NOMO-1 treated with DMSO at 0.1 percent for 48 hours (cell line): ENCODE results near the gene NHP2.
"Not testable (repeated sequence)": the region's sequence is repeated elsewhere in the genome, so short reads cannot be mapped to it uniquely, and the experiment has no call there.

ENCODE experiments used
- DNase-seq: peaks from one replicate; lab custom pipeline; 2025; ENCODE audit not compliant: unreplicated experiment; lab: John Stamatoyannopoulos, UW

The NHP2 gene

GRCh38 chr5:178131446-178131996, 22.2 kb downstream of the NHP2 start:
- peak; percentile 15 for DNase-seq

DNA sequence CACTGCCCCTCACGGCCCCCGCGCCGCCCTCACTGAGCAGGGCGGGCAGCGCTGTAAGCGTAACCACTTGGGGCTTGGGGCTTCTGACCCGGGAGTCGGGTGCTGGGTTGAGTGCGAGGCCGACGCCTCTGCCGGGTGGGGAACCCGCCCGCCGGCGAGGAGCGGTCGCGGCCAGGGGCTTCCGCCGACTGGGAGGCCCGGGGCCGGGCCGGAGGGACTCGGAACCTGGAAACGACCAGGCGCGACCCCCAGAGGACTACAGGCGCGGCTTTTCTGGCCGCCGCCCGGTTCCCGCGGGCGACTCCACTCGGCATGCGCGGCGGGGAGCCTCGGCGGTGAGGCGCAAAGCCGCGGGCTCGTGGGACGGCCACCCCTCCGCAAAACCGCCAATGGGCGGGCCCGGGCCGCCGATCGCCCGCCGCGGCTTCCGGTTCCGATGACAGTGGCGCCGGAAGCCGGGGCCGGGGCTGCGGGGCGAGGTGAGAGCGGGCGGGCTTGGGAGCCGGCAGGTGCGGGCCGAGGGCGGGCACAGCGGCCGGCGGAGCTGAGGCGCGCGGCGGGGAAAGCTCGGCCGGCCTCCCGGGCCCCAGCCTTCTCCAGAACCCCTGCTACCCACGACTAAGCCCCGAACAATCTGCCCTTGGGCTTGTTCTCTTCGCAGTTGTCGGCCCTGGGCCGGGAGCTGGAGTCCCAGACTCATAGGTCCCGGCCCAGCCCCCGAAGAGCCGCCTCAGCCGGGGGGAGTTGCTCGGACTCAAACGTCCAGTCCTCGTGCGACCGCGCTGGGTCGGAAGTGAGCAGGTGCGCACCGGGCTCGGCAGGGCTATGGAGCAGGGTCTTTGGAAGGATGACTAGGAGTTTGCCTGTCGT, 22.9 kb downstream of the NHP2 start, which contains the start of gene RMND5B:
Gene RMND5B, plus strand, starts transcription at position 439 of the 870 bp plus-strand sequence. CDS start 7,106 bp downstream, outside the sequence.
- peak; percentile 70 for DNase-seq

- not testable (repeated sequence) for DNase-seq
Observed at GRCh38 chr5:178130234-178130575, 23.5 kb downstream of the NHP2 start.

GRCh38 chr5:178129296-178129695, 24.4 kb downstream of the NHP2 start:
- DNase-seq, result no peak

- DNase-seq, result not testable (repeated sequence)
Observed at GRCh38 chr5:178127300-178128009, 26.2 kb downstream of the NHP2 start.

- DNase-seq, result no peak
Observed at GRCh38 chr5:178126556-178126955, 27.1 kb downstream of the NHP2 start.

DNA sequence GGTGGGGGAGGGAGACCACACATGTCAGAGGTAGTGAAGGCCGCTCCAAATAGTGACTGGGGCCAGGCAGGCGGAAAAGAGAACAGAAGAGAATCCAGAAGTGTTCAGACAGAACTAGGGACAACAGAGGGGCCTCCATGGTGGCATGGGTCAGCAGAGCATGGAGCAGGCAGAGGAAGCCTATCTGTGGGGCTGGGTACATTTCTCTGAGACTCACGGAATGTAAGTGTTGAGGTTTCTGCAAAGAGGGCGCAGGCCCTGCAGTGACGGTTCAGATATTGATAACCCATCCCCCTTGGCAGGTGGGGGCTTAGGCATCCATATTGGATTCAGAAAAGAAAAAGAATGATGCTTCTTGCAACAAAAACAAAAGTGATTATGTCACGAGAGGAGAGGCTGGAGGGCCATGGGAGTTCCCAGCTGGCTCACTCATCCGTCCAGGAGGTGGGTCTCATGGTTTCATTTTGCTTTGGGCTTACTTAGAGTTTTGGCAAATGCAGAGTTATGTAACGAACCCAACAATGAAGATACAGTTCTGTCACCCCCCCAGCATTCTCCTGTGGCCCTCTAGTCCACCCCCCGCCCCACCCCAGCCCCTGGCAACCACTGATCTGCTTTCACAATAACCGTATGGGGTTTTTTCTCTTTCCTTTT, 28.3 kb downstream of the NHP2 start:
- DNase-seq, result no peak

GRCh38 chr5:178123966-178124925, 29.4 kb downstream of the NHP2 start:
- no peak for DNase-seq

DNA sequence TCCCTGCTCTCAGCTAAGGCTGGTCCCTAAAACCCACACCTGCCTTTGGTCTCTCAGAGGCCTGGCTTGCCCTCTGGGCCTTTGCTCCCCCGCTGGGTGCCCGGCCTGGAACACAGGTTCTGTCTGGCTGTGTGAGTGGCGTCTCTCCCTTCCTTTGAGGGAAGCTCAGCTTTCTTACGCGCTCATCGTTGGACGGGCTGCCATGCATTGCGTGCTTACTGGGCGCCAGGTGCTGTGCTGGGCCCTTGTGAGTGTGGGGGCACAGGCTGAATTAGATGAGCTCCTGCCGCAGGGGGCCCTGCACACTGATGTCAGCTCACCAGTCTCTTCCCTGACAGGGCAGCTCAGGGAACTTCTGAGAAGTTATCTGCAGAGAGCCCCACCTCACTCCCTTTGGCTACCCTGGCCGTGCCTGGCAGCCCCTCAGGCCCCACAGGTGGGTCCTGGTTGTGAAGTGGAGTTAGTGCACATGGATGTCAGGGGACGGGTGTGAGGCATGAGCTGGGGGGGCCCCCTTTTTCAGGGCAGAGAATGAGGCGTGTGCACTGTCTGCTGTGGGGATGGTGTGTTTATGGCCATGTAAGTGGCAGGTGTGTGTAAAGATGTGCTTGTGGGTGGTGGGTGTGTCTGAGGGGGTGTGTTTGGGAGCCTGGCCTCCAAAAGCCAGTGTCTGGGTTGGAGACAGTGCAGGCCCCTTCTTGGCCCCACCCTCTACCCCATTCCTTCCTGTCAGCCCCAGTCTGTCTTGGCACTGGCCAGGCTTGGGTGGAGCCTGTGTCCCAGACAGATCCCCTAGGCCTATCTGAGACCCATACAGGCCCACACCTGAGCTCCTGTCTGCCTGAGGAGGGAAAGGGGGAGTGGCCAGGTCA, 30.4 kb downstream of the NHP2 start:
- DNase-seq, result no peak

DNA sequence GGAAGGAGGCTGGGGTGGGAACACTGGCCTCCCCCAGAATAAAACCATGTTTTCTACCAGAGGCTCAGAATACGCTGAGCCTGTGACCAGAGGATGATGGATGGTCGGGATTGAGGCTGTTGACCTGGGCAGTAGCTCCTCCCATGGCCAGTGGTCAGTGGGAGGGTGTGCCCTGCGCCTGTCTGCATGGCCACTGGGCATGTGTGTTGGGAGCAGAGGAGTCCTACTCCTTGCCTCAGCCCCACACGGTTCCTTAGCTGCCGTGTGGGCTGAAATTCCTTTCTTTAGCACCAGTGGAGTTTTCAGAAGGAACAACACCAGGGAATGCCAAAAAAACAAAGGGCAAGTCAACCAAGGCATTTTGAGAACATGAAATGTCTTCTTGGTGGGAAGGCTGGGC, 31.3 kb downstream of the NHP2 start:
- no peak for DNase-seq

DNA sequence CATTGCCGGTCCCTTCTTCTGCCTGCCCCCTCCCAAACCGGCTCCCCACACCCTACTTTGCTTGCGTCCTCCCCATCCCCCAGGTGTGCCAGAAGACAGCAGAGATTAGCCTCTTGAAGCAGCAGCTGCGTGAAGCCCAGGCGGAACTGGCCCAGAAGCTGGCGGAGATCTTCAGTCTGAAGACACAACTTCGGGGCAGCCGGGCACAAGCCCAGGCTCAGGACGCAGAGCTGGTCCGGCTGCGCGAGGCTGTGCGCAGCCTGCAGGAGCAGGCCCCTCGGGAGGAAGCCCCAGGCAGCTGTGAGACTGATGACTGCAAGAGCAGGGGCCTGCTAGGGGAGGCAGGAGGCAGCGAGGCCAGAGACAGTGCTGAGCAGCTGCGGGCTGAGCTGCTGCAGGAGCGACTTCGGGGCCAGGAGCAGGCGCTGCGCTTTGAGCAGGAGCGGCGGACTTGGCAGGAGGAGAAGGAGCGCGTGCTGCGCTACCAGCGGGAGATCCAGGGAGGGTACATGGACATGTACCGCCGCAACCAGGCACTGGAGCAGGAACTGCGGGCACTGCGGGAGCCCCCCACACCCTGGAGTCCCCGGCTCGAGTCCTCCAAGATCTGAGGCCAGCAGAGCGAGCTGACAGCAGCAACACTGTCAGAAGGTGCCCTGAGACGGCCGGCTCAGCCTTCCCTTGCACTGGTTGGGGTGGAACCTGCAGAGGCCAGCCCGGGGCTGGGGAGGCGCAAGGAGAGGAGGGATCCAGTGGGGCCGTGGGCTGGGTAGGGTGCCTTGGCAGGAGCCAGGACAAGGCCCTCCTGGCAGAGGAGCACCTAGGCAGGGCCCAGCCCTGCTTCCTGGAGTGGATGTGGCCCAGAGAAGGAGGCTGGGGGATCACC, 32.1 kb downstream of the NHP2 start:
- no peak for DNase-seq

GRCh38 chr5:178120607-178121357, 32.9 kb downstream of the NHP2 start:
- DNase-seq, result peak; percentile 60

DNA sequence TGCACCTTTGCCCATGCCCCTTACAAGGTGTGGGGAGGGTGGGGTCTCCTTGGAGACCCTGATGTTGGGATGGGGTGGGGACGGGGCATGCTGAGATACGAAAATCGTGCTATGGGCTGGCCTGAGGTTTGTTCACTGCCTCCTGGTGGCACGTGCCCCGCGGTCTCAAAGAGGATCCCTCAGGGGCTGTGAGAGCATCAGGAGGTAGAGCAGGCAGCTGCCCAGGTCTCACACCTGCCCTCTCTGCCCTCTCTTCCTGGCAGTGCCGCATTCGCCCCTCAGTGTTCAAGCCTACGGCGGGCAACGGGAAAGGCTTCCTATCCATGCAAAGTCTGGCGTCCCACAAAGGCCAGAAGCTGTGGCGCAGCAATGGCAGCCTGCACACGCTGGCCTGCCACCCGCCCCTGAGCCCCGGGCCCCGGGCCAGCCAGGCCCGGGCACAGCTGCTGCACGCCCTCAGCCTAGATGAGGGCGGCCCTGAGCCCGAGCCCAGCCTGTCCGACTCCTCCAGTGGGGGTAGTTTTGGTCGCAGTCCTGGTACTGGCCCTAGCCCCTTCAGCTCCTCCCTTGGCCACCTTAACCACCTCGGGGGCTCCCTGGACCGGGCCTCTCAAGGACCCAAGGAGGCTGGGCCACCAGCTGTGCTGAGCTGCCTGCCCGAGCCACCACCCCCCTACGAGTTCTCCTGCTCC, 33.6 kb downstream of the NHP2 start:
- no peak for DNase-seq

DNA sequence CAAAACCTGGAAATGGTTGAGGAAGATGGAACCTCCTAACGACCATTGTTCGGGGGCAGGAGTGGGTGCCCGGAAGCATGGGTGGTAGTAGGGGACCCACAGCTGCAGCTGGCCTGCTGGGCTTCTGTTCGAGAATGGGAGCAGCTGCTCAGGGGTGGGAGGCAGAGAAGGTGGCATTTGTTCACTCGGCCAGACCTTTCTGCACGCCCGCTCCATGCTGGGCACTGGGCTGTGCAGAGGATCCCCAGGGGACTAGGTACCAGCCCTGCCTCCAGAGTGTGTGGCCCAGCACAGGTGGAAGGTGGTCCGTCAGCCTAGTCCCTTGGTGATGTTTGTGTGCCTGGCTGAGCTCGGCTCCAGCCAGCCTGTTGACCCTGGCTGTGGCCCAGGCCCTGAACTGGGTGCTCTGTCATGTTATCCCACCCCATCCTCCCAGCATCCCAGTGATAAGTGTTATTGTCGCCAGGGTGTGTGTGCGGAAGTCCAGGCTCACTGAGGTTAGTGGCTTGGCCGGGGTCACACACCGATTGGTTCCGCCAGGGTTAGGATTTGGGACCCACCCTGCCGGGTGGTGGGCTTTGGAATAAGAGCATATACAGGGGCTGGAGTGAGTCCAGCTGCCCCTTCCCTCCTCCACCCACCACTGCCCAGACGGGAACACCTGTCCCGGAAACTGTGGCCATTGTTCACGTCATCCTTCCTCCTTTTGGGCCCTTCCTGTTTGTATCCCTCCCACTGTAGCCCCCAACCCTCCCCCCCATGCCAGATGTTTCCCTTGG, 35.6 kb downstream of the NHP2 start:
- DNase-seq, result no peak

- peak; percentile 6 for DNase-seq
Observed at GRCh38 chr5:178116143-178116885, 37.4 kb downstream of the NHP2 start.

DNA sequence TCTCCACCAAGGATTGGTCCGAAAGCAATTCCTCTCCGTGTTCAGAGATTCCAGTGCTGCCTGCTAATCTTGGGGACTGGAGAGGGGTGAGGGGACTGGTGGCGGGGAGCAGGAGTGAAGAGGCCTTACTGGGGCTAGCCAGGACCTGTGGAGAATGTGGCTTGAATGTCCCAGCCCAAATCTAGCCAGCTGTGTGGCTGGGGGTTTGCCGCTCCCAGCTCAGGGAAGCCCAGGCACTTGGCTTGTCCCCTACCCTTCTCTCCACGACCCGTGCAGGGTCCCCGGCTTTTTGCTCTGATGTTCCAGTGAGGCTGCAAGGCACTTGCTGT, 37.9 kb downstream of the NHP2 start:
- DNase-seq, result no peak
